DOHH2 (cell line): ENCODE measurements around the gene OR51A2.

ENCODE experiments used
- H3F3A ChIP-seq: fragments of 200-600 bp; sonication (generic), shearing (Covaris generic); 2 replicates; pipeline ENCODE4 v1.6.0; 2016; ENCODE audit warnings: antibody characterized with exemption, mild to moderate bottlenecking; ENCODE audit not compliant: control insufficient read depth, insufficient read depth
- H3K27ac ChIP-seq: fragments of 200-600 bp; sonication (generic); 2 replicates; pipeline ENCODE4 v1.5.1; 2014; ENCODE audit warnings: low read depth, mild to moderate bottlenecking, low read length, moderate library complexity
- H3K27me3 ChIP-seq: fragments of 200-600 bp; sonication (generic); 2 replicates; pipeline ENCODE4 v1.6.1; 2014; ENCODE audit warnings: mild to moderate bottlenecking, low read length, mixed read lengths; ENCODE audit not compliant: control insufficient read depth
- H3K36me3 ChIP-seq: fragments of 200-600 bp; sonication (generic); 2 replicates; pipeline ENCODE4 v1.6.1; 2014; ENCODE audit warnings: mild to moderate bottlenecking, low read length, moderate library complexity, mixed read lengths; ENCODE audit not compliant: control insufficient read depth
- H3K4me1 ChIP-seq: fragments of 200-600 bp; sonication (generic); 2 replicates; pipeline ENCODE4 v1.6.1; 2014; ENCODE audit warnings: mild to moderate bottlenecking, low read length, mixed read lengths; ENCODE audit not compliant: control insufficient read depth
- H3K4me2 ChIP-seq: fragments of 200-600 bp; sonication (generic); 2 replicates; pipeline ENCODE4 v1.6.0; 2014; ENCODE audit warnings: mild to moderate bottlenecking, low read length, moderate library complexity
- H3K4me3 ChIP-seq: fragments of 200-600 bp; sonication (generic); 2 replicates; pipeline ENCODE4 v1.5.1; 2014; ENCODE audit warnings: mild to moderate bottlenecking, low read length, mixed read lengths
- H3K79me2 ChIP-seq: fragments of 200-600 bp; sonication (generic); 2 replicates; pipeline ENCODE4 v1.6.1; 2014; ENCODE audit warnings: mild to moderate bottlenecking, low read length, mixed read lengths; ENCODE audit not compliant: control insufficient read depth
- H3K9me2 ChIP-seq: fragments of 200-600 bp; sonication (generic); replicated peaks from 2 replicates; pipeline ENCODE4 v1.6.1; 2014; ENCODE audit warnings: mild to moderate bottlenecking, low read length, mixed read lengths; ENCODE audit not compliant: control insufficient read depth
- H3K9me3 ChIP-seq: fragments of 200-600 bp; sonication (generic); 2 replicates; pipeline ENCODE4 v1.6.1; 2014; ENCODE audit warnings: antibody characterized with exemption, low read length, mixed read lengths; ENCODE audit not compliant: control insufficient read depth, insufficient read depth
- H4K20me1 ChIP-seq: fragments of 200-600 bp; sonication (generic); 2 replicates; pipeline ENCODE4 v1.6.0; 2014; ENCODE audit warnings: low read depth, mild to moderate bottlenecking, antibody characterized with exemption, low read length, moderate library complexity; ENCODE audit not compliant: control insufficient read depth, insufficient read depth
- CTCF ChIP-seq: fragments of 200-600 bp; sonication (generic); IDR thresholded peaks from one replicate; pipeline ENCODE4 v1.5.1; 2014; ENCODE audit warnings: antibody characterized with exemption, mild to moderate bottlenecking, low read depth, low read length; ENCODE audit not compliant: poor library complexity, severe bottlenecking
- EZH2phosphoT487 ChIP-seq: fragments of 200-600 bp; sonication (generic); IDR thresholded peaks from 2 replicates; pipeline ENCODE4 v1.6.1; 2017; ENCODE audit warnings: borderline replicate concordance, mild to moderate bottlenecking, antibody characterized with exemption, low read length, moderate library complexity, mixed read lengths

Gene OR51A2

GRCh38 chr11:4916581-4916980 is 38.9 kb downstream of the OR51A2 start:
- no peak overlapping the region for H3K4me3 ChIP-seq
- no peak overlapping the region for H3K4me2 ChIP-seq
- H3K9me2 ChIP-seq, result no peaks in the 10 kb centered on the region
- H3K36me3 ChIP-seq, result no peaks in the 10 kb centered on the region
- H3K27me3 ChIP-seq, result no peaks in the 10 kb centered on the region
- no peaks in the 10 kb centered on the region for H3K79me2 ChIP-seq
- H3K9me3 ChIP-seq, result no peaks in the 10 kb centered on the region
- TF ChIP-seq CTCF (no peak), EZH2phosphoT487 (no peak)
- no peaks in the 10 kb centered on the region for H4K20me1 ChIP-seq
- no peaks in the 10 kb centered on the region for H3F3A ChIP-seq
- no peak overlapping the region for H3K27ac ChIP-seq
- no peaks in the 10 kb centered on the region for H3K4me1 ChIP-seq
